Measurements from ENCODE around the gene SLC22A4. TPM values are rescaled to one million over a fixed set of nuclear protein-coding genes. Genes with fewer than 3 reads are reported as not detected.

Gene SLC22A4
- polyA plus RNA-seq, 1 donor from 2014 or later, result 2.0 TPM

GRCh38 chr5:132301344-132302271, 7.4 kb downstream of the SLC22A4 start:
- no peak overlapping the region for H2AFZ ChIP-seq (ENCODE audit: low read depth, low read length)
- H3K9me3 ChIP-seq (ENCODE audit: low read length), result no peaks in the 10 kb centered on the region
- no peaks in the 10 kb centered on the region for H3F3A ChIP-seq (ENCODE audit: insufficient read depth, low read length, poor library complexity, severe bottlenecking)
- no peaks in the 10 kb centered on the region for H3K9me2 ChIP-seq (ENCODE audit: insufficient read depth, low read length)
- TF ChIP-seq SMC3 (conservative IDR thresholded peaks at IDR 0.05; ENCODE audit: poor library complexity), result no peak
- TF ChIP-seq CTCF (IDR thresholded peaks at IDR 0.05; ENCODE audit: poor library complexity, severe bottlenecking), result no peak
- TF ChIP-seq POLR2AphosphoS5 (IDR thresholded peaks at IDR 0.05), result no peak
- TF ChIP-seq EZH2 (IDR thresholded peaks at IDR 0.05; ENCODE audit: borderline replicate concordance, insufficient read depth, low read length, poor library complexity, severe bottlenecking), result no peak
- TF ChIP-seq EP300 (conservative IDR thresholded peaks at IDR 0.05; ENCODE audit: poor library complexity, severe bottlenecking), result no peak
- TF ChIP-seq TAF1 (IDR thresholded peaks at IDR 0.05; ENCODE audit: low read depth), result no peak
- no peak for TF ChIP-seq MXI1 (conservative IDR thresholded peaks at IDR 0.05; ENCODE audit: poor library complexity, severe bottlenecking)
- TF ChIP-seq RAD21 (conservative IDR thresholded peaks at IDR 0.05), result no peak
- no peak for TF ChIP-seq REST (IDR thresholded peaks at IDR 0.05; ENCODE audit: borderline replicate concordance)
- no peak overlapping the region for H3K9ac ChIP-seq (ENCODE audit: low read length)
- no peaks in the 10 kb centered on the region for H3K27me3 ChIP-seq (ENCODE audit: insufficient read depth, low read depth, low read length)
- H3K79me2 ChIP-seq (replicated peaks; ENCODE audit: insufficient read depth, low read length), result no peaks in the 10 kb centered on the region
- no peaks in the 10 kb centered on the region for H4K20me1 ChIP-seq (ENCODE audit: insufficient read depth)
- H3K27ac ChIP-seq (ENCODE audit: low read length), result no peak overlapping the region
- H3K4me3 ChIP-seq (ENCODE audit: low read length), result no peak overlapping the region
- H3K4me2 ChIP-seq (ENCODE audit: low read length), result no peak overlapping the region
- H3K36me3 ChIP-seq (ENCODE audit: insufficient read depth, low read length), result no peaks in the 10 kb centered on the region

GRCh38 chr5:132302413-132302812, 8.2 kb downstream of the SLC22A4 start:
- H3K9me3 ChIP-seq (ENCODE audit: low read length), result no peaks in the 10 kb centered on the region
- no peak overlapping the region for H3K27ac ChIP-seq (ENCODE audit: low read length)
- H4K20me1 ChIP-seq (ENCODE audit: insufficient read depth), result no peaks in the 10 kb centered on the region
- no peak overlapping the region for H3K4me3 ChIP-seq (ENCODE audit: low read length)
- TF ChIP-seq EP300 (conservative IDR thresholded peaks at IDR 0.05; ENCODE audit: poor library complexity, severe bottlenecking), result no peak
- no peak for TF ChIP-seq TAF1 (IDR thresholded peaks at IDR 0.05; ENCODE audit: low read depth)
- no peak for TF ChIP-seq MXI1 (conservative IDR thresholded peaks at IDR 0.05; ENCODE audit: poor library complexity, severe bottlenecking)
- H3K36me3 ChIP-seq (ENCODE audit: insufficient read depth, low read length), result no peaks in the 10 kb centered on the region
- no peaks in the 10 kb centered on the region for H3K79me2 ChIP-seq (replicated peaks; ENCODE audit: insufficient read depth, low read length)
- no peaks in the 10 kb centered on the region for H3K9me2 ChIP-seq (ENCODE audit: insufficient read depth, low read length)
- H3K4me2 ChIP-seq (ENCODE audit: low read length), result no peak overlapping the region
- H2AFZ ChIP-seq (ENCODE audit: low read depth, low read length), result no peak overlapping the region
- H3F3A ChIP-seq (ENCODE audit: insufficient read depth, low read length, poor library complexity, severe bottlenecking), result no peaks in the 10 kb centered on the region
- no peaks in the 10 kb centered on the region for H3K27me3 ChIP-seq (ENCODE audit: insufficient read depth, low read depth, low read length)
- H3K9ac ChIP-seq (ENCODE audit: low read length), result no peak overlapping the region
